CD14-positive monocyte (primary cell): ENCODE data around the gene SLIT1. TPM values are rescaled to one million over a fixed set of nuclear protein-coding genes. Genes with fewer than 3 reads are reported as not detected.

Experiments
- DNase-seq, 3 donors: peaks; one replicate each; pipeline ENCODE4 v3.0.0-alpha.2; 2011 to 2022
- H2AFZ ChIP-seq: 2 replicates; pipeline ENCODE4 v1.6.0; 2012; ENCODE audit warnings: mild to moderate bottlenecking, low read depth, low read length, inconsistent platforms; ENCODE audit not compliant: insufficient read depth, poor library complexity, severe bottlenecking
- H3K27ac ChIP-seq, 2 donors: 1 replicate in 1 of 2; 2 replicates in 1 of 2; pipeline ENCODE4 v1.5.1; 2012 to 2013; ENCODE audit warnings: low read length in 2 of 2, control low read depth in 1 of 2, inconsistent platforms in 1 of 2, low read depth in 1 of 2, mild to moderate bottlenecking in 1 of 2
- H3K27me3 ChIP-seq, 2 donors: one replicate each; pipeline versions ENCODE4 v1.6.0 to v1.6.1; 2011 to 2013; ENCODE audit warnings: low read length in 2 of 2; ENCODE audit not compliant: control insufficient read depth in 2 of 2, insufficient read depth in 2 of 2
- H3K36me3 ChIP-seq, 2 donors: replicated peaks in 1 of 2; 1 replicate in 1 of 2; 2 replicates in 1 of 2; pipeline versions ENCODE4 v1.5.1 to v1.6.1; 2012 to 2013; ENCODE audit warnings: low read length in 2 of 2, control low read depth in 1 of 2, inconsistent platforms in 1 of 2, mild to moderate bottlenecking in 1 of 2; ENCODE audit not compliant: insufficient read depth in 2 of 2, control insufficient read depth in 1 of 2
- H3K4me1 ChIP-seq, 2 donors: 1 replicate in 1 of 2; 2 replicates in 1 of 2; pipeline versions ENCODE4 v1.5.1 to v1.6.1; 2012 to 2013; ENCODE audit warnings: low read length in 2 of 2, control low read depth in 1 of 2, inconsistent platforms in 1 of 2, mild to moderate bottlenecking in 1 of 2, moderate library complexity in 1 of 2; ENCODE audit not compliant: insufficient read depth in 2 of 2, control insufficient read depth in 1 of 2
- H3K4me2 ChIP-seq: replicated peaks from 2 replicates; pipeline ENCODE3; 2012; ENCODE audit warnings: low read length, moderate library complexity, mild to moderate bottlenecking; ENCODE audit not compliant: poor library complexity, severe bottlenecking; ENCODE audit errors: extremely low read depth
- H3K4me3 ChIP-seq, 3 experiments: fragments of 200-600 bp in 1 of 3; sonication (generic) in 1 of 3; replicated peaks in 1 of 3; 1 replicate in 2 of 3; 2 replicates in 1 of 3; pipeline ENCODE4 v1.5.1; 2011 to 2013; ENCODE audit warnings: low read length in 3 of 3, mild to moderate bottlenecking in 3 of 3, control low read depth in 2 of 3, low read depth in 2 of 3, inconsistent platforms in 1 of 3, moderate library complexity in 1 of 3
- H3K79me2 ChIP-seq: 2 replicates; pipeline ENCODE4 v1.6.0; 2012; ENCODE audit warnings: mild to moderate bottlenecking, control low read depth, inconsistent platforms, low read length, moderate library complexity; ENCODE audit not compliant: insufficient read depth
- H3K9ac ChIP-seq: 2 replicates; pipeline ENCODE4 v1.6.0; 2017; ENCODE audit warnings: low read length, mild to moderate bottlenecking; ENCODE audit not compliant: insufficient read depth, poor library complexity, severe bottlenecking
- H3K9me3 ChIP-seq, 2 donors: replicated peaks in 1 of 2; 1 replicate in 1 of 2; 2 replicates in 1 of 2; pipeline versions ENCODE4 v1.5.1 to v1.6.1; 2012 to 2013; ENCODE audit warnings: low read length in 2 of 2, control low read depth in 1 of 2; ENCODE audit not compliant: control insufficient read depth in 1 of 2, insufficient read depth in 1 of 2
- H4K20me1 ChIP-seq: 2 replicates; pipeline ENCODE4 v1.6.0; 2012; ENCODE audit warnings: mild to moderate bottlenecking, low read length, control low read depth, moderate library complexity; ENCODE audit not compliant: insufficient read depth
- H3K27ac Mint-ChIP-seq, 7 donors: one replicate each; pipeline ENCODE4 v1.8.0; 2020; ENCODE audit warnings: mild to moderate bottlenecking in 7 of 7, mixed read lengths in 7 of 7, moderate library complexity in 6 of 7, inconsistent platforms in 2 of 7
- H3K27me3 Mint-ChIP-seq, 3 donors: one replicate each; pipeline ENCODE4 v1.8.0; 2021 to 2022; ENCODE audit warnings: low read depth in 3 of 3, mild to moderate bottlenecking in 3 of 3, mixed read lengths in 3 of 3, moderate library complexity in 3 of 3, inconsistent platforms in 1 of 3
- H3K36me3 Mint-ChIP-seq, 2 donors: one replicate each; pipeline ENCODE4 v1.8.0; 2020; ENCODE audit warnings: mixed read lengths in 2 of 2, inconsistent platforms in 1 of 2, mild to moderate bottlenecking in 1 of 2
- H3K4me1 Mint-ChIP-seq: one replicate; pipeline ENCODE4 v1.8.0; 2020; ENCODE audit warnings: mild to moderate bottlenecking, mixed read lengths
- H3K4me3 Mint-ChIP-seq, 2 donors: one replicate each; pipeline ENCODE4 v1.8.0; 2020; ENCODE audit warnings: mild to moderate bottlenecking in 2 of 2, mixed read lengths in 2 of 2, moderate library complexity in 1 of 2
- H3K9me3 Mint-ChIP-seq, 7 donors: one replicate each; pipeline ENCODE4 v1.8.0; 2020 to 2022; ENCODE audit warnings: mixed read lengths in 7 of 7, mild to moderate bottlenecking in 6 of 7, moderate library complexity in 6 of 7, inconsistent platforms in 2 of 7
- WGBS: methylation state at CpG from one replicate; pipeline ENCODE4 v1.1.5; 2013; ENCODE audit warnings: missing lambda C conversion rate; ENCODE audit not compliant: insufficient coverage; 5-methylcytosine and 5-hydroxymethylcytosine counted together
- intact Hi-C, 2 donors: fragments of 100-400 bp; cut with micrococcal nuclease; formaldehyde crosslinking; loops; one replicate each; pipeline versions ENCODE4 v1.15.0 to v1.15.1; 2023
- polyA plus RNA-seq, 3 donors: library from polyadenylated mRNA; depleted of rRNA in 1 of 3; unstranded in 2 of 3; stranded (reverse) in 1 of 3; fragments of 300-500 nt in 2 of 3; fragments of >200 nt in 1 of 3; fragmentation: Illumina TruSeq in 2 of 3; gene quantifications; 1 replicate in 2 of 3; 2 replicates in 1 of 3; pipeline ENCODE4 v1.2.3, GENCODE V29; 2012 to 2021
- TF ChIP-seq, protein P1 (sequence below): fragments of 200-600 bp; IDR thresholded peaks from one replicate; pipeline ENCODE4 v1.8.0; 2022; ENCODE audit warnings: antibody characterized with exemption, mild to moderate bottlenecking

SLIT1 gene
- polyA plus RNA-seq, 3 donors = 0.05 to 0.81 (median 0.16) TPM

DNA sequence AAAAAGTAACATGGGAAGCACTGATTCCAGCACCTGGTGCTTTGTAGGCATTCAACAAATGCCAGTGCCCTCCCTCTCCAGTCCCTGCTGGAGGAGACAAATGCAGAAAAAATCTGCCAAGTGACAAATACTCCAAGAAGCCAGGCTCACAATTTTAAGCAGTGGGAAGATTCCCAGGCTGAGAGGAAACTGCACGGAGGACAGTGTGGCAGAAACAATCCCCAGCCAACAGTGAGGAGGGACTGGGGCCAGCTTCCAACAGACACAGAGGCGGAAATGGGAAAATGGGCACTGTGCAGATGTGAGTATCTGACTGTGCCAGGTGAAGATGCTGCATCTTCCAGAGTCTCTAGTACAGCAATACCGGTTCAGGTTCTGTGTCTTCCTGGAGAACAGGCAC lies 106.3 kb downstream of the SLIT1 start:
- H3K27me3 Mint-ChIP-seq = peaks cover 8 to 17% (median 13%) of the 10 kb centered on the region in 3 donors
- intact Hi-C loops = no loop called here

DNA sequence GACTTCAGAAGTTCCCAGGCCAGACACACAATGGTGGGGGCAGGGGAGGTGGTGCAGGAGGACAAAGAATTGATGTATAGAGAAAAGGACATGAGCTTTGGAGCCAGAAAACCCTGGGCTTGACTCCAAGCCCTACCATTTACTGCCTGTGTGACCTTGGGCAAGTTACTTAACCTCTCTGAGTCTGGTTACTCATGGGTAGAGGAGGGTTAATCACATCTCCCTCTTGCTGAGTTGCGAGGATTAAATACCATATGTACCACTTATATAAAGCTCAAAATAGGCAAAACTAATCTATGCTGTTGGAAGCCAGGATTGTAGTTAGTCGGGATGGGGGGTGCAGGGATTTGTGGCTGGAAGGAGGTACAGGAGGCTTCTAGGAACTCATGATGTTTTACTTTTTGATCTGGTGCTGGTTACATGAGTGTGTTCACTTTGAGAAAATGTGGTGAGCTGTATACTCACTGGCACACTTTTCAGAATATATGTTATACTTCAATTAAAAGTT lies 106.8 kb downstream of the SLIT1 start:
- Histone ChIP-seq H3K4me2 (no peak overlapping the region), H3K79me2 (no peaks in the 10 kb centered on the region), H3K27ac (no peak overlapping the region), H3K9ac (no peak overlapping the region), H3K4me3 (no peak overlapping the region), H3K27me3 (peaks cover 0 to 9% of the 10 kb centered on the region in 2 donors), H3K36me3 (no peaks in the 10 kb centered on the region), H3K4me1 (no peaks in the 10 kb centered on the region), H3K9me3 (no peaks in the 10 kb centered on the region), H2AFZ (no peak overlapping the region), H4K20me1 (no peaks in the 10 kb centered on the region)
- Mint-ChIP-seq H3K4me3 (no peak overlapping the region), H3K36me3 (no peaks in the 10 kb centered on the region), H3K4me1 (no peaks in the 10 kb centered on the region), H3K27ac (no peak overlapping the region), H3K9me3 (no peaks in the 10 kb centered on the region), H3K27me3 (peaks cover 7 to 14% (median 13%) of the 10 kb centered on the region in 3 donors)
- TF ChIP-seq, protein P1, sequence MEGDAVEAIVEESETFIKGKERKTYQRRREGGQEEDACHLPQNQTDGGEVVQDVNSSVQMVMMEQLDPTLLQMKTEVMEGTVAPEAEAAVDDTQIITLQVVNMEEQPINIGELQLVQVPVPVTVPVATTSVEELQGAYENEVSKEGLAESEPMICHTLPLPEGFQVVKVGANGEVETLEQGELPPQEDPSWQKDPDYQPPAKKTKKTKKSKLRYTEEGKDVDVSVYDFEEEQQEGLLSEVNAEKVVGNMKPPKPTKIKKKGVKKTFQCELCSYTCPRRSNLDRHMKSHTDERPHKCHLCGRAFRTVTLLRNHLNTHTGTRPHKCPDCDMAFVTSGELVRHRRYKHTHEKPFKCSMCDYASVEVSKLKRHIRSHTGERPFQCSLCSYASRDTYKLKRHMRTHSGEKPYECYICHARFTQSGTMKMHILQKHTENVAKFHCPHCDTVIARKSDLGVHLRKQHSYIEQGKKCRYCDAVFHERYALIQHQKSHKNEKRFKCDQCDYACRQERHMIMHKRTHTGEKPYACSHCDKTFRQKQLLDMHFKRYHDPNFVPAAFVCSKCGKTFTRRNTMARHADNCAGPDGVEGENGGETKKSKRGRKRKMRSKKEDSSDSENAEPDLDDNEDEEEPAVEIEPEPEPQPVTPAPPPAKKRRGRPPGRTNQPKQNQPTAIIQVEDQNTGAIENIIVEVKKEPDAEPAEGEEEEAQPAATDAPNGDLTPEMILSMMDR = no peak
- no peak for DNase-seq
- WGBS = no CpG with 5 or more reads among the region's 2 CpGs
- intact Hi-C loops = no loop called here

More for the DNA sequence above, 106.3 kb downstream of the SLIT1 start:
- H3K27me3 ChIP-seq = peaks cover 0 to 9% of the 10 kb centered on the region in 2 donors
- no peak overlapping the region for H3K27ac Mint-ChIP-seq
- H3K27ac ChIP-seq = no peak overlapping the region
- no peak overlapping the region for H3K4me3 Mint-ChIP-seq
- no peak for DNase-seq
- H3K9me3 ChIP-seq = no peaks in the 10 kb centered on the region
- H3K36me3 ChIP-seq = no peaks in the 10 kb centered on the region
- no peak overlapping the region for H2AFZ ChIP-seq
- H3K9ac ChIP-seq = no peak overlapping the region
- H3K4me1 Mint-ChIP-seq = no peaks in the 10 kb centered on the region
- H3K4me2 ChIP-seq = no peak overlapping the region
- H3K36me3 Mint-ChIP-seq = no peaks in the 10 kb centered on the region
- H3K4me3 ChIP-seq = no peak overlapping the region
- WGBS = 83% methylated on average over 2 of the region's 3 CpGs
- no peaks in the 10 kb centered on the region for H4K20me1 ChIP-seq
- H3K4me1 ChIP-seq = no peaks in the 10 kb centered on the region
- TF ChIP-seq, protein P1 = no peak
- H3K9me3 Mint-ChIP-seq = no peaks in the 10 kb centered on the region
- no peaks in the 10 kb centered on the region for H3K79me2 ChIP-seq
